Osteoblast (primary cell): Measurements from ENCODE around the gene ELSPBP1. TPM values are rescaled to one million over a fixed set of nuclear protein-coding genes. Genes with fewer than 3 reads are reported as not detected.

ENCODE experiments used
- DNase-seq: peaks from one replicate; pipeline ENCODE4 v3.0.0; 2011; ENCODE audit warnings: low spot score, mixed read lengths; ENCODE audit not compliant: insufficient read length; ENCODE audit errors: missing footprints
- H2AFZ ChIP-seq: 2 replicates; pipeline ENCODE4 v1.6.0; 2011; ENCODE audit warnings: mild to moderate bottlenecking, low read length
- H3K27ac ChIP-seq: 2 replicates; pipeline ENCODE4 v1.5.1; 2011; ENCODE audit warnings: mild to moderate bottlenecking, low read depth, low read length, moderate library complexity
- H3K27me3 ChIP-seq: 2 replicates; pipeline ENCODE4 v1.6.0; 2012; ENCODE audit warnings: mild to moderate bottlenecking, control low read depth, inconsistent platforms, low read length, moderate library complexity; ENCODE audit not compliant: insufficient read depth
- H3K36me3 ChIP-seq: 2 replicates; pipeline ENCODE4 v1.5.1; 2011; ENCODE audit warnings: mild to moderate bottlenecking, low read length, control low read depth, moderate library complexity; ENCODE audit not compliant: insufficient read depth
- H3K4me1 ChIP-seq: 2 replicates; pipeline ENCODE4 v1.5.1; 2011; ENCODE audit warnings: mild to moderate bottlenecking, low read length, control low read depth, moderate library complexity; ENCODE audit not compliant: insufficient read depth
- H3K4me2 ChIP-seq: 2 replicates; pipeline ENCODE4 v1.6.0; 2011; ENCODE audit warnings: mild to moderate bottlenecking, low read length; ENCODE audit not compliant: insufficient read depth
- H3K4me3 ChIP-seq: fragments of 200-600 bp; sonication (generic); 3 replicates; pipeline ENCODE4 v1.5.1; 2012; ENCODE audit warnings: mild to moderate bottlenecking, low read length, inconsistent platforms; ENCODE audit not compliant: insufficient read depth
- H3K79me2 ChIP-seq: 2 replicates; pipeline ENCODE4 v1.6.0; 2012; ENCODE audit warnings: mild to moderate bottlenecking, low read length, control low read depth, inconsistent platforms; ENCODE audit not compliant: insufficient read depth
- H3K9me3 ChIP-seq: 2 replicates; pipeline ENCODE4 v1.5.1; 2011; ENCODE audit warnings: low read depth, low read length, control low read depth
- H4K20me1 ChIP-seq: 2 replicates; pipeline ENCODE4 v1.6.0; 2012; ENCODE audit warnings: mild to moderate bottlenecking, low read length, control low read depth; ENCODE audit not compliant: insufficient read depth
- total RNA-seq: library from RNA; depleted of rRNA; stranded (reverse); fragments of >200 nt; gene quantifications from 2 replicates; pipeline ENCODE4 v1.2.3, GENCODE V29; 2012
- TF ChIP-seq, protein P1 (sequence below): IDR thresholded peaks from 2 replicates; pipeline ENCODE4 v1.5.1; 2011; ENCODE audit warnings: mild to moderate bottlenecking, low read depth, low read length, moderate library complexity; ENCODE audit errors: extremely low read depth

Gene ELSPBP1
- total RNA-seq, 1 donor, result not detected

DNA sequence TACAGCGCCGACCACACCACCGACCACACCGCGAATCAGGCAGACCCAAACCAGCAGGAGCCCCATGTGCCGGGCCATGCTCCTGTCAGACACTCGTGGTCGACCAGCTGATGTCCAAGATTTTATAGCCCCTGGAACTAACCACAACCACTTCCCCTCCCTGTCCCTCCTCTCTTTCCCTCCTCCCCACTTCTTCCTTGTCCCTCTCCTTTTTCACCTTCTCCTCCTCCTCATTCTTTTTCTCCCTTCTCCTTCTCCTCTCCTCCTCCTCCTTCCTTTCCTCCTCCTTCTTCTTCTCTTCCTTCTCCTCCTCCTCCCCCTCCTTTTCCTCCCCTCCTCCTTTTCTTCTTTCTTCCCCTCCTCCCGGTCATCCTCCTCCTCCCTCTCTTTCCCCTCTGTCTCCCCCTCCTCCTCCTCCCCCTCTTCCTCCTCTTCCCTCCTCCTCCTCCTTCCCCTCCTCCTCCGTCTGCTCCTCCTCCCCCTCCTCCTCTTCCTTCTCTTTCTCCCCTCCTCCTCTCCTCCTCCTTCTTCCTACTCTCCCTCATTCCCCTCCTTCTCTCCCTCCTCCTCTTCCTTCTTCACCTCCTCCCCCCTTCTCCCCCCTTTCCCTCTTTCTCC lies 3.1 kb upstream of the ELSPBP1 start:
- no peak overlapping the region for H2AFZ ChIP-seq
- no peak for DNase-seq
- no peak overlapping the region for H3K4me2 ChIP-seq
- H3K9me3 ChIP-seq, result no peaks in the 10 kb centered on the region
- TF ChIP-seq, protein P1, sequence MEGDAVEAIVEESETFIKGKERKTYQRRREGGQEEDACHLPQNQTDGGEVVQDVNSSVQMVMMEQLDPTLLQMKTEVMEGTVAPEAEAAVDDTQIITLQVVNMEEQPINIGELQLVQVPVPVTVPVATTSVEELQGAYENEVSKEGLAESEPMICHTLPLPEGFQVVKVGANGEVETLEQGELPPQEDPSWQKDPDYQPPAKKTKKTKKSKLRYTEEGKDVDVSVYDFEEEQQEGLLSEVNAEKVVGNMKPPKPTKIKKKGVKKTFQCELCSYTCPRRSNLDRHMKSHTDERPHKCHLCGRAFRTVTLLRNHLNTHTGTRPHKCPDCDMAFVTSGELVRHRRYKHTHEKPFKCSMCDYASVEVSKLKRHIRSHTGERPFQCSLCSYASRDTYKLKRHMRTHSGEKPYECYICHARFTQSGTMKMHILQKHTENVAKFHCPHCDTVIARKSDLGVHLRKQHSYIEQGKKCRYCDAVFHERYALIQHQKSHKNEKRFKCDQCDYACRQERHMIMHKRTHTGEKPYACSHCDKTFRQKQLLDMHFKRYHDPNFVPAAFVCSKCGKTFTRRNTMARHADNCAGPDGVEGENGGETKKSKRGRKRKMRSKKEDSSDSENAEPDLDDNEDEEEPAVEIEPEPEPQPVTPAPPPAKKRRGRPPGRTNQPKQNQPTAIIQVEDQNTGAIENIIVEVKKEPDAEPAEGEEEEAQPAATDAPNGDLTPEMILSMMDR, result no peak
- no peak overlapping the region for H3K4me3 ChIP-seq
- no peaks in the 10 kb centered on the region for H3K4me1 ChIP-seq
- no peaks in the 10 kb centered on the region for H3K36me3 ChIP-seq
- H4K20me1 ChIP-seq, result no peaks in the 10 kb centered on the region
- H3K27ac ChIP-seq, result no peak overlapping the region
- peaks cover 4% of the 10 kb centered on the region for H3K27me3 ChIP-seq
- H3K79me2 ChIP-seq, result no peaks in the 10 kb centered on the region

- no peak within 1 kb of the TSS for H3K27ac ChIP-seq
- TF ChIP-seq, protein P1, result no peak
- peaks cover 4% of the 10 kb centered on the region for H3K27me3 ChIP-seq
- H3K4me3 ChIP-seq, result no peak within 1 kb of the TSS
- H2AFZ ChIP-seq, result no peak within 1 kb of the TSS
- H4K20me1 ChIP-seq, result no peaks in the 10 kb centered on the region
- no peaks in the 10 kb centered on the region for H3K36me3 ChIP-seq
- no peaks in the 10 kb centered on the region for H3K9me3 ChIP-seq
- H3K4me2 ChIP-seq, result no peak within 1 kb of the TSS
- no peaks in the 10 kb centered on the region for H3K79me2 ChIP-seq
- no peak for DNase-seq
- H3K4me1 ChIP-seq, result no peaks in the 10 kb centered on the region
Observed at GRCh38 chr19:47992070-47992469, 2.4 kb upstream of the ELSPBP1 start, which contains the start of gene BSPH1. BSPH1 (minus strand) TSS chr19:47992170; CDS start chr19:47992081, 89 bp downstream.

DNA sequence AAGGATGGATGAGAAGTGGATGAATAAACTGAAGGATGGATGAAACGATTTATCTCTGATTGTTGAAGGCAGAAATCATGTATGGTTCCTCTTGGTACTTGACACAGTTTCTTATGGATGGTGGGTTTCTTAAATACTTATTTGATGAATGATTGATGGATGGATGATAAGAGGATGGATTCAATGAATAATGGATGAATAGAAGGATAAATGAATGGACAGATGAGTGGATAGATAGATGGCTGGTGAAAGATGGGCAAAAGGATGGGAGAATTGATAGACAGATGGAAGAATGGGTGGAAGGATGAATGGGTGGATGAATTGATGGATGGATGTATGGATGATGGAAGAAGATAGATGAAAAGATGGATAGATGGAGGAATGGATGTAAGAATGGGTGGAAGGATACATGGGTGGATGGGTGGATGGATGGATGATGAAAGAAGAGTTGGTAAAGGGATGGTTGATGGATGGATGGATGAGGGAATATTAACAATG lies 1.8 kb downstream of the ELSPBP1 start:
- TF ChIP-seq, protein P1, result no peak
- H3K4me3 ChIP-seq, result no peak overlapping the region
- no peaks in the 10 kb centered on the region for H3K79me2 ChIP-seq
- no peak for DNase-seq
- no peaks in the 10 kb centered on the region for H3K36me3 ChIP-seq
- no peak overlapping the region for H2AFZ ChIP-seq
- H3K9me3 ChIP-seq, result no peaks in the 10 kb centered on the region
- no peak overlapping the region for H3K27ac ChIP-seq
- peaks cover 4% of the 10 kb centered on the region for H3K27me3 ChIP-seq
- H3K4me1 ChIP-seq, result no peaks in the 10 kb centered on the region
- no peak overlapping the region for H3K4me2 ChIP-seq
- no peaks in the 10 kb centered on the region for H4K20me1 ChIP-seq

GRCh38 chr19:47998800-47999199 lies 4.4 kb downstream of the ELSPBP1 start:
- Histone ChIP-seq H3K9me3 (no peaks in the 10 kb centered on the region), H4K20me1 (no peaks in the 10 kb centered on the region), H3K27me3 (peaks cover 2% of the 10 kb centered on the region), H3K4me1 (no peaks in the 10 kb centered on the region), H3K79me2 (no peaks in the 10 kb centered on the region), H3K4me3 (no peak overlapping the region), H3K4me2 (no peak overlapping the region), H3K27ac (no peak overlapping the region), H2AFZ (no peak overlapping the region), H3K36me3 (no peaks in the 10 kb centered on the region)
- no peak for DNase-seq
- TF ChIP-seq, protein P1, result no peak
